GM19099 (cell line): ENCODE data around the gene RARRES1.

Experiments used
- POLR2A ChIP-seq: IDR thresholded peaks from 3 replicates; pipeline ENCODE4 v1.6.1; 2011; ENCODE audit warnings: low read depth; ENCODE audit not compliant: insufficient read length; ENCODE audit errors: extremely low read depth

RARRES1 gene

GRCh38 chr3:158652463-158652862 lies 79.8 kb downstream of the RARRES1 start:
- TF ChIP-seq POLR2A, result no peak

- TF ChIP-seq POLR2A, result no peak
Observed at GRCh38 chr3:158651192-158651591, 81.1 kb downstream of the RARRES1 start.

- TF ChIP-seq POLR2A, result no peak
Observed at GRCh38 chr3:158649791-158650190, 82.5 kb downstream of the RARRES1 start.
